Inflammatory macrophage treated with lipopolysaccharide for 1 hour (primary cell): ENCODE data around the gene ZMAT1.
"Not testable (repeated sequence)": the region's sequence is repeated elsewhere in the genome, so short reads cannot be mapped to it uniquely, and the experiment has no call there.

Experiments
- DNase-seq, 2 donors: peaks; one replicate each; pipeline ENCODE4 v3.0.0-alpha.2; 2020 to 2022

ZMAT1 gene

GRCh38 chrX:101931488-101932248 is at the start of gene ZMAT1:
TSS of gene ZMAT1 (minus strand) at chrX:101932027. CDS start at chrX:101932008, 19 bp downstream.
- DNase-seq: peak; percentile 86 to 94

DNA sequence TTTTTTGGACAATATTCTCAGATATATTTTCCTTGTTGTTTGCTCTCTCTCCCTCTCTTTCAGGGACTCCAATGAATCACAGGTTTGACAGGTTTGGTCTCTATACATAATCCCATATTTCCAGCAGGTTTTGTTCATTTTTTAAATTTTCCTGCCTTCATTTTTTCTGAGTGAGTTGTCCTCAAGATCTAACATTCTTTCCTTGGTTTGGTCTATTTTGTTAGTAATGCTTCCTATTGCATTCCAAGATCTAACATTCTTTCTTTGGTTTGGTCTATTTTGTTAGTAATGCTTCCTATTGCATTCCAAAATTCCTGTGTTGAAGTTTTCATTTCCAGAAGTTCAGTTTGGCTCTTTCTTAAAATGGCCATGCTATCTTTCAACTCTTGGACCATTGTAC is 45.3 kb upstream of the ZMAT1 start:
- DNase-seq: no peak

DNA sequence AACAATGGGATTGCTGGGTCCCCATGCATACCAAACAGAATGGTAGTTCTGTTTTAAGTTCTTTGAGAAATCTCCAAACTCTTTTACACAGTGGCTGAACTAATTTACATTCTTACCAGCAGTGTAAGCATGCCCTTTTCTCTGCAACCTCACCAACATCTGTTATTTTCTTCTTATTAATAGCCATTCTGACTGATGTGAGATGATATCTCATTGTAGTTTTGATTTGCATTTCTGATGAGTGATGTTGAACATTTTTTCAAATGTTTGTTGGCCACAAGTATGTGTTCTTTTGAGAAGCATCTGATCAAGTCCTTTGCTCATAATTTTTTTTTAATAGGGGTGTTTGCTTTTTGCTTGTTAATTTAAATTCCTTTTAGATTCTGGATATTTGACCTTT is 41.2 kb upstream of the ZMAT1 start:
- DNase-seq: no peak

DNA sequence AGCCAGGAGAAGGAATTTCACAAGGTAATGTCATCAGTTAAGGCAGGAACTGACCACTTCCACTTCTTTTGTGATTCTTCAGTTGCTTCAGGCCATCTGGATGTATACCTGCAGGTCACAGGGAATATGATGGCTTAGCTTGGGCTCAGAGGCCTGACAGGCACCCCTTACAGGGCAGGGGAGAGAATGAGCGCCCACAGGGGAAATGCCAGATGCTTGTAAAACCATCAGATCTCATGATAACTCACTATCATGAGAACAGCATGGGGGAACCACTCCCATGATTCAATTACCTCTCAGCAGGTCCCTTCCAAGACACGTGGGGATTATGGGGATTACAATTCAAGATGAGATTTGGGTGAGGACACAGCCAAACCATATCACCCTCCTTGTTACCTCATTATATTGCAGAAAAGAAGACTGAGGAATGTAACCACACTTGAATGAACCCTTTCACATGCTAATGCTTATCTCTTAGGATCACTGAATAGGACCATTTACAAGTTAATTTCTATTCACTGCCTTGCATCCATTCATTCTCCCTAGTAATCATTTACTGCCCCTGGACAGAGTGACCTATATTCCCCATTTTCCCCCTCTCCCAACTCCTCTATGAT is 33.2 kb upstream of the ZMAT1 start:
- not testable (repeated sequence) for DNase-seq

DNA sequence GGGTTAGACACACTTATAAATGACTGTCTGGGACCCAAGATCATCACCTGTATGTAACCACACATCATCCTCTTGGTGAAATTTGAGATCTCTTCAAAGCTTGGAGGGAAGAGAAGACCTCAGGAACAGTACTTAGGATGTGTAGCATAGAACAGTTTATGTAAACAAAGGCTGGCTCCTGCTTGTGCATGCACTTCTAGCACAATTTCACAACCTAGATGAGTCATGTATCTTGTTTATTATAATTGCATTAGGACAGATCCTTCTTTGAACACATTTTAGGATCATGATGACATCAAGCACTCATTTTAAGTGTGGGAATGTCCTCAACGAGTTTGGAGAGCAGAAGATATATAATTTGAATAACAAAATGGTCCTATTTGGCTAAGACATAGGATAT is 26.3 kb upstream of the ZMAT1 start:
- no peak for DNase-seq

DNA sequence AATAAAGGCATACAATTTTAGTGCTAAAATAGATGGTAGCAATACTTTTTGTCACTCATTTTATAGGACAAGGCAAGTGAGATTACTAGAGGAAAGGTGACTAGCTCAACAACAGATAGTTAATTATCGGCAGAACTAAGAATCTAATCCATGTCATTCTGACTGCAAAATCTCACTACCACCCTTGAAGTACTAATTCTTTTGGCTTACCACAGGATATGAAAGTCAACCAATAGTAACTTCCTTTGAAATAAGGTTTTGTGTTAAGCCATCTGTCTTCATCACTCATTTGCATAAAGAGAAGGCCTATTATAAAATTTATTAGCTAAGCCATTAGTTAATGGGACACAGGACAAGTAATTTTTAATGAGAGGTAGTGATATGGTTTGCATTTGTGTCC is 25.3 kb upstream of the ZMAT1 start:
- no peak for DNase-seq

- DNase-seq: no peak
Measured at GRCh38 chrX:101956556-101956955, 24.7 kb upstream of the ZMAT1 start.

DNA sequence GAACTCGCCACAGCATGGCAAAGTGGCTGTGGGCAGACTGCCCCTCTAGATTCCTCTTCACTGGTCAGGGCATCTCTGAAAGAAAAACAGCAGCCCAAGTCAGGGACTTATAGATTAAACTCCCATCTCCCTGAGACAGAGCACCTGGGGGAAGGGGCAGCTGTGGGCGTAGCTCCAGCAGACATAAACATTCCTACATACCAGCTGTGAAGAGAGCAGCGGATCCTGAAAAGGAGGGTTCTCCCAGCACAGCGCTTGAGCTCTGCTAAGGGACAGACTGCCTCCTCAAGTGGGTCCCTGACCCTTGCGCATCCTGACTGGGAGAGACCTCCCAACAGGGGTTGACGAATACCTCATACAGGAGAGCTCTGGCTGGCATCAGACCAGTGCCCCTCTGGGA is 18.8 kb upstream of the ZMAT1 start:
- DNase-seq: no peak

DNA sequence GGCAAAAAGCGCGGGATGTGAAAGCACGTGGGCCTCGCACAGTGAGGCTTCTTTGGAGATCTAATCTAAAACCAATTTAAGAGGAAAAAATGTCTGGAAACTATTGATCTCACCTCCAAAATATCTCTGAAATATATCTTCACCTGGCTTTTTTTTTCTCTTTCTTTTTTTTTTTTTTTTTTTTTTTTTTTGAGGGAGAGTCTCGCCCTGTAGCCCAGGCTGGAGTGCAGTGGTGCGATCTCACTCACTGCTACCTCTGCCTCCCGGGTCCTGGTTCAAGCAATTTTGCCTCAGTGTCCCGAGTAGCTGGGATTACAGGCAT is 383 bp upstream of the ZMAT1 start:
- no peak for DNase-seq

DNA sequence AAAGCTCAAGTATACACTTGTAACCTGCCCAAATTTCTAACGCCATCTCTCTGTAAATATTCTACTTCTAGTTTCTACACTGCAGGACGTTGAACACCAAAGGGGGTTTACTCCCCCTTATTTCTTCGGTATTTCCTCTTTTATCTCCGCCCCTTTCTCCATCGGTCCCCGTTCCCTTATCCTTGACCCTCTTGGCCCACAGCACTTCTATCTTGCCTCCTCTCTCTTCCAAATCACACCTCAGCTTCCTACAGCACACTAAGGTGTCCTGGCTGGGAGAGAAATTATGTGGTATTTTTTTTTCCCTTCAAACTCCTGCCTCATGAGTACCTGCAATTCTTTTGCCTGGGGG is 715 bp downstream of the ZMAT1 start:
- DNase-seq: peak in 1 of 2 donors; percentile 1

- no peak for DNase-seq
Measured at GRCh38 chrX:101925733-101926132, 6.1 kb downstream of the ZMAT1 start.

DNA sequence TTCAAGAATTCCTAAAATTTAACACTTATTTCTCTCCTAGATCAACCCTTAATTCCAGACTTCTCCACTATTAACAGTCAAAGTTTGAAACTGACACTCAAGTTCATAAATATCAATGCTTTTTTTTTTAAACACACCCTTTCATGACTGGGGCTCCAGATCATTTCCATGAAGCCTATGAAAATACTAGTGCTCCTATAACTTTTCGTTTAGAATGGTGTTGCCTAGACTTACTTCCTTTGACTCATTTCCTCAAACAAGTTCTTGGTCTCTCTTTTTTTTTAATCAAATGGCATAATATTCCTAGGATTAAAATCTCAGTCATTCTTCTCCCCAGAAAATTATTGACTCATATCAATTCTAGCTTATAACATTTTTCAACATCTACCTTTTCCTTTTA is 13.1 kb downstream of the ZMAT1 start:
- DNase-seq: no peak

GRCh38 chrX:101906136-101906796 is 25.6 kb downstream of the ZMAT1 start:
- DNase-seq: no peak

DNA sequence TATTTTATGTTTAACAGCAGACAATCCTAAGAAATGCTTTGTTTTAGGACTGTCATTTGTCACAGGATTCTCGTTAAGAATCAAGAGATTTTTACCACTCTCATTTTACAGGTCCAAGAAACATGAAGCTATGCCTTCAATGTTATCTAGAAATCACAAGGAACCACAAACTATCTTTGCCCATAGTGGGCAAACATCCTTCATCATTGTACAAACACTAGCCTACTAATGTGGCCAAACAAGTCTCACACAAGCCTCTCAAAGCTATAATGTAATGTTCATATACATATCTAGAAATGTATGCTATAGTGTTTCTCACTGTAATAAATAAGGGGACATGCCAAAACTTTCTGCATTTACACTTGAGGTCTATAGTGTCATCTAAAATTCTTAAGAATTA is 26.8 kb downstream of the ZMAT1 start:
- DNase-seq: no peak
